IMR-90 (cell line): ENCODE measurements around the gene GZMA. TPM values are rescaled to one million over a fixed set of nuclear protein-coding genes. Genes with fewer than 3 reads are reported as not detected.

Experiments
- ATAC-seq: fragments of 200-7000 bp; cut with Tn5 transposase; 2 replicates; pipeline ENCODE4 v1.9.1; 2020; ENCODE audit warnings: low read depth, mild to moderate bottlenecking, moderate library complexity
- BruUV-seq: library from RNA; stranded (reverse); fragments of 400-500 nt; replicated peaks from 2 replicates; lab custom pipeline; 2021; lab: Mats Ljungman, UMichigan
- CTCF ChIA-PET: fragments of 300-600 bp; formaldehyde crosslinking; extraction: SDS; loops from one replicate; lab custom pipeline; 2021; ENCODE audit warnings: antibody characterized with exemption; lab: Yijun Ruan, JAX
- POLR2A ChIA-PET: fragments of 300-600 bp; sonication (Branson Sonifier 250); formaldehyde crosslinking; loops from one replicate; lab custom pipeline; 2022; ENCODE audit warnings: antibody characterized with exemption; ENCODE audit not compliant: unreplicated experiment; lab: Charles Lee
- DNase-seq: peaks from one replicate; pipeline ENCODE4 v3.0.0; 2013
- H2AFZ ChIP-seq: replicated peaks from 2 replicates; pipeline ENCODE3; 2013; ENCODE audit warnings: low read length, mild to moderate bottlenecking; ENCODE audit not compliant: poor library complexity
- H2AK5ac ChIP-seq: 2 replicates; pipeline ENCODE4 v1.6.1; 2013; ENCODE audit warnings: low read depth, low read length, inconsistent platforms
- H2AK9ac ChIP-seq: replicated peaks from 2 replicates; pipeline ENCODE3; 2013; ENCODE audit warnings: mild to moderate bottlenecking, low read depth, low read length, moderate library complexity; ENCODE audit not compliant: poor library complexity
- H2BK120ac ChIP-seq: 2 replicates; pipeline ENCODE4 v1.6.1; 2013; ENCODE audit warnings: low read depth, low read length, inconsistent platforms
- H2BK15ac ChIP-seq: 3 replicates; pipeline ENCODE4 v1.6.1; 2013; ENCODE audit warnings: low read depth, low read length, inconsistent platforms
- H2BK20ac ChIP-seq: 2 replicates; pipeline ENCODE4 v1.6.1; 2013; ENCODE audit warnings: low read depth, mild to moderate bottlenecking, inconsistent platforms, low read length, moderate library complexity
- H2BK5ac ChIP-seq: 2 replicates; pipeline ENCODE4 v1.6.1; 2013; ENCODE audit warnings: mild to moderate bottlenecking, low read depth, low read length, inconsistent platforms; ENCODE audit not compliant: poor library complexity, severe bottlenecking
- H3K14ac ChIP-seq: replicated peaks from 2 replicates; pipeline ENCODE4 v1.6.1; 2013; ENCODE audit warnings: low read depth, low read length, inconsistent platforms
- H3K18ac ChIP-seq: 2 replicates; pipeline ENCODE4 v1.6.1; 2013; ENCODE audit warnings: low read depth, low read length, control low read depth
- H3K23ac ChIP-seq: 2 replicates; pipeline ENCODE4 v1.6.1; 2013; ENCODE audit warnings: low read depth, low read length, inconsistent platforms
- H3K27ac ChIP-seq: 2 replicates; pipeline ENCODE4 v1.5.1; 2013; ENCODE audit warnings: mild to moderate bottlenecking, control low read depth, low read length; ENCODE audit not compliant: insufficient read depth
- H3K27me3 ChIP-seq: 2 replicates; pipeline ENCODE4 v1.6.1; 2013; ENCODE audit warnings: low read length; ENCODE audit not compliant: control insufficient read depth, insufficient read depth
- H3K36me3 ChIP-seq: 2 replicates; pipeline ENCODE4 v1.6.1; 2013; ENCODE audit warnings: low read length, mixed read lengths; ENCODE audit not compliant: control insufficient read depth, insufficient read depth
- H3K4ac ChIP-seq: 2 replicates; pipeline ENCODE4 v1.6.1; 2013; ENCODE audit warnings: low read depth, low read length, inconsistent platforms
- H3K4me1 ChIP-seq: 2 replicates; pipeline ENCODE4 v1.6.1; 2013; ENCODE audit warnings: low read length, mixed read lengths; ENCODE audit not compliant: control insufficient read depth, insufficient read depth
- H3K4me2 ChIP-seq: 2 replicates; pipeline ENCODE4 v1.6.1; 2013; ENCODE audit warnings: low read depth, mild to moderate bottlenecking, control low read depth, low read length, moderate library complexity
- H3K4me3 ChIP-seq: 2 replicates; pipeline ENCODE4 v1.5.1; 2013; ENCODE audit warnings: low read depth, mild to moderate bottlenecking, control low read depth, low read length, moderate library complexity; ENCODE audit not compliant: insufficient read depth
- H3K56ac ChIP-seq: 2 replicates; pipeline ENCODE4 v1.6.1; 2013; ENCODE audit warnings: low read length, inconsistent platforms; ENCODE audit not compliant: insufficient read depth; ENCODE audit errors: extremely low read depth
- H3K79me1 ChIP-seq, 2 experiments: 2 replicates each; pipeline ENCODE4 v1.6.1; 2013; ENCODE audit warnings: low read length in 2 of 2, inconsistent platforms in 1 of 2, low read depth in 1 of 2
- H3K9ac ChIP-seq: 2 replicates; pipeline ENCODE4 v1.6.1; 2013; ENCODE audit warnings: low read depth, low read length, control low read depth
- H3K9me1 ChIP-seq: 2 replicates; pipeline ENCODE4 v1.6.1; 2013; ENCODE audit warnings: low read length, inconsistent platforms; ENCODE audit not compliant: insufficient read depth
- H3K9me3 ChIP-seq: 2 replicates; pipeline ENCODE4 v1.6.1; 2013; ENCODE audit warnings: low read length; ENCODE audit not compliant: control insufficient read depth, insufficient read depth
- H4K20me1 ChIP-seq: 2 replicates; pipeline ENCODE4 v1.6.1; 2013; ENCODE audit warnings: low read length, inconsistent platforms; ENCODE audit not compliant: insufficient read depth
- H4K5ac ChIP-seq: 2 replicates; pipeline ENCODE4 v1.6.1; 2013; ENCODE audit warnings: mild to moderate bottlenecking, low read depth, low read length, control low read depth
- H4K8ac ChIP-seq, 2 experiments: 2 replicates each; pipeline ENCODE4 v1.6.1; 2013; ENCODE audit warnings: low read depth in 2 of 2, low read length in 2 of 2, control low read depth in 1 of 2, inconsistent platforms in 1 of 2
- H4K91ac ChIP-seq: 2 replicates; pipeline ENCODE4 v1.6.1; 2013; ENCODE audit warnings: low read depth, low read length, inconsistent platforms; ENCODE audit not compliant: insufficient read depth
- CTCF ChIP-seq: conservative IDR thresholded peaks from 2 replicates; pipeline ENCODE4 v1.5.1; 2012; ENCODE audit warnings: mild to moderate bottlenecking, low read depth, low read length, improper control_type of control experiment
- MAFK ChIP-seq: IDR thresholded peaks from 2 replicates; pipeline ENCODE4 v1.6.1; 2012; ENCODE audit warnings: low read depth, low read length, improper control_type of control experiment
- MAZ ChIP-seq: IDR thresholded peaks from 2 replicates; pipeline ENCODE4 v1.6.1; 2012; ENCODE audit warnings: low read depth, mild to moderate bottlenecking, low read length, improper control_type of control experiment, moderate library complexity, borderline replicate concordance
- NFE2L2 ChIP-seq: fragments of 150-350 bp; IDR thresholded peaks from 2 replicates; pipeline ENCODE4 v1.6.1; 2016; ENCODE audit warnings: low read depth, mild to moderate bottlenecking, low read length
- RAD21 ChIP-seq: IDR thresholded peaks from 2 replicates; pipeline ENCODE4 v1.6.1; 2012; ENCODE audit warnings: low read length, improper control_type of control experiment
- SMC3 ChIP-seq: fragments of 150-350 bp; IDR thresholded peaks from 2 replicates; pipeline ENCODE4 v1.6.1; 2016; ENCODE audit warnings: low read depth, mild to moderate bottlenecking, antibody characterized with exemption, low read length, moderate library complexity
- WGBS, 2 experiments: methylation state at CpG; one replicate each; pipeline versions ENCODE4 v1.1.5 to v1.1.7; 2013; ENCODE audit warnings: missing lambda C conversion rate in 2 of 2; ENCODE audit not compliant: insufficient read length in 1 of 2; ENCODE audit errors: extremely low coverage in 2 of 2; 5-methylcytosine and 5-hydroxymethylcytosine counted together
- dilution Hi-C: fragments of 300-500 bp; cut with HindIII; formaldehyde crosslinking; loops from one replicate; pipeline ENCODE4 v1.14.3; 2018; ENCODE audit warnings: low sequenced_read_pairs; ENCODE audit not compliant: unreplicated experiment
- in situ Hi-C: fragments of 300-500 bp; cut with MboI; formaldehyde crosslinking; loops from 3 replicates; pipeline ENCODE4 v1.14.3; 2019; ENCODE audit warnings: low sequenced_read_pairs, inconsistent platforms, mixed read lengths
- intact Hi-C: fragments of 100-400 bp; cut with micrococcal nuclease; formaldehyde crosslinking; loops from 2 replicates; pipeline ENCODE4 v1.10.0; 2022
- polyA plus RNA-seq, 3 experiments: library from polyadenylated mRNA; depleted of rRNA; stranded (reverse); fragments of >200 nt; gene quantifications; 2 replicates each; pipeline ENCODE4 v1.2.3, GENCODE V29; 2012; ENCODE audit warnings: low replicate concordance in 1 of 3
- total RNA-seq: library from RNA; depleted of rRNA; stranded (reverse); fragments of >200 nt; gene quantifications from 2 replicates; pipeline ENCODE4 v1.2.3, GENCODE V29; 2012

GZMA gene
- total and polyA plus RNA-seq, 2 of the 4 experiments (the other 2 are of a cell fraction): not detected

GRCh38 chr5:55101556-55102276, 730 bp upstream of the GZMA start:
- H2AFZ ChIP-seq: no peak overlapping the region
- peaks cover 18% of the 10 kb centered on the region for H3K27me3 ChIP-seq
- DNase-seq (no peak), ATAC-seq (no peak)
- no peaks in the 10 kb centered on the region for H3K9me3 ChIP-seq
- no peak overlapping the region for H3K4me3 ChIP-seq
- CTCF ChIA-PET: no interaction called here
- no peak overlapping the region for H4K5ac ChIP-seq
- no peak overlapping the region for H3K27ac ChIP-seq
- H2AK5ac ChIP-seq: no peak overlapping the region
- no peak overlapping the region for H3K4ac ChIP-seq
- H2BK15ac ChIP-seq: no peak overlapping the region
- no peak overlapping the region for H3K4me2 ChIP-seq
- no peak overlapping the region for H3K56ac ChIP-seq
- dilution Hi-C loops: no loop called here
- no peaks in the 10 kb centered on the region for H4K20me1 ChIP-seq
- H3K23ac ChIP-seq: no peak overlapping the region
- no peak overlapping the region for H2BK120ac ChIP-seq
- no peak overlapping the region for H2AK9ac ChIP-seq
- H3K18ac ChIP-seq: no peak overlapping the region
- no TSS peak for BruUV-seq
- TF ChIP-seq CTCF: no peak
- TF ChIP-seq SMC3: no peak
- no peak for TF ChIP-seq MAFK
- TF ChIP-seq NFE2L2: no peak
- TF ChIP-seq MAZ: no peak
- TF ChIP-seq RAD21: no peak
- no CpG with 5 or more reads among the region's 5 CpGs for WGBS, 2 experiments
- intact Hi-C loops: no loop called here
- POLR2A ChIA-PET: no interaction called here
- H2BK20ac ChIP-seq: no peak overlapping the region
- H3K14ac ChIP-seq: no peak overlapping the region
- H4K91ac ChIP-seq: no peak overlapping the region
- H3K9me1 ChIP-seq: no peaks in the 10 kb centered on the region
- in situ Hi-C loops: no loop called here
- H3K36me3 ChIP-seq: no peaks in the 10 kb centered on the region
- H3K4me1 ChIP-seq: no peaks in the 10 kb centered on the region
- H2BK5ac ChIP-seq: no peak overlapping the region
- no peak overlapping the region for H3K9ac ChIP-seq
- no peaks in the 10 kb centered on the region for H3K79me1 ChIP-seq
- no peak overlapping the region for H4K8ac ChIP-seq
